ENCODE results near the gene PELI3. TPM values are rescaled to one million over a fixed set of nuclear protein-coding genes. Genes with fewer than 3 reads are reported as not detected.
A peak's percentile ranks its signal among the peaks of the same experiment; 100 is the strongest.
"Not testable (repeated sequence)": the region's sequence is repeated elsewhere in the genome, so short reads cannot be mapped to it uniquely, and the experiment has no call there.

Gene PELI3
- total RNA-seq, 1 donor from 2014 or later = 8.4 TPM

DNA sequence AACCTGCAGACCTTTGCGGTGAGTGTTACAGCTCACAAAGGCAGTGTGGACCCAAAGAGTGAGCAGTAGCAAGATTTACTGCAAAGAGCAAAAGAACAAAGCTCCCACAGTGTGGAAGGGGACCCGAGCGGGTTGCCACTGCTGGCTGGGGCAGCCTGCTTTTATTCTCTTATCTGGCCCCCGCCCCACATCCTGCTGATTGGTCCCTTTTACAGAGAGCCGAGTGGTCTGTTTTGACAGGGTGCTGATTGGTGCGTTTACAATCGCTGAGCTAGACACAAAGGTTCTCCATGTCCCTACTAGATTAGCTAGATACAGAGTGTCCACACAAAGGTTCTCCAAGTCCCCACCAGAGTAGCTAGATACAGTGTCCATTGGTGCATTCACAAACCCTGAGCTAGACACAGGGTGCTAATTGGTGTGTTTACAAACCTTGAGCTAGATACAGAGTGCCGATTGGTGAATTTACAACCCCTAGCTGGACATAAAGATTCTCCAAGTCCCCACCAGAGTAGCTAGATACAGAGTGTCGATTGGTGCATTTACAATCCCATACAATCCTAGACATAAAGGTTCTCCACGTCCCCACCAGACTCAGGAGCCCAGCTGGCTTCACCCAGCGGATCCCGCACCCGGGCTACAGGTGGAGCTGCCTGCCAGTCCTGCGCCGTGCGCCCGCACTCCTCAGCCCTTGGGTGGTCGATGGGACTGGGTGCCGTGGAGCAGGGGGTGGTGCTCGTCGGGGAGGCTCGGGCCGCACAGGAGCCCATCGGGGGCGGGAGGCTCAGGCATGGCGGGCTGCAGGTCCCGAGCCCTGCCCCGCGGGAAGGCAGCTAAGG lies 26.4 kb upstream of the PELI3 start:
- ATAC-seq; DNase-seq (ENCODE audit: missing footprints); intact Hi-C loops (cut with DNase I): not testable (repeated sequence)

DNA sequence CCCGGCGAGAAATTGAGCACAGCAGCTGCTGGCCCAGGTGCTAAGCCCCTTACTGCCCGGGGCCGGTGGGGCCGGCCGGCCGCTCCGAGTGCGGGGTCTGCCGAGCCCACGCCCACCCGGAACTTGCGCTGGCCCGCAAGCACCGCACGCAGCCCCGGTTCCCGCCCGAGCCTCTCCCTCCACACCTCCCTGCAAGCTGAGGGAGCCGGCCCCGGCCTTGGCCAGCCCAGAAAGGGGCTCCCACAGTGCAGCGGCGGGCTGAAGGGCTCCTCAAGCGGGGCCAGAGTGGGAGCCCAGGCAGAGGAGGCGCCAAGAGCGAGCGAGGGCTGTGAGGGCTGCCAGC lies 25.8 kb upstream of the PELI3 start:
- DNase-seq (ENCODE audit: missing footprints); ATAC-seq; intact Hi-C loops (cut with DNase I): not testable (repeated sequence)

DNA sequence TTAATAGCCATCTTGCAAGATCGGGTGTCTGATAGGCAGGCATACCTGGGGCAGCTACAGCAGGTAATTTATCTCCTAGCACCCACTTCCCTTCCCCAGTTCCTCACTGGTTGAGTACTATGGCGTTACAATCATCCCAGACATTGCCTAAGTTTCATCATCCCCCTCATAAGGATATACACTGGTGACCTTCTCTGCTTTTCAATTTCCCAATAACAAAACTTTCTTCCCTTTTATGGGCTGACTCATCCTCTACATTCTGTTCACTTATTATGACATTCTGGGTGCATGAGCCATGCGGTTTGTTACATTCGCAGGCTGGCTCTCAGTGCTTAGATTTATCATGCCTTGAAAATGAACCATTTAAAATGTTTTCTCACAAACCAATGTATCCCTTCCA lies 23.1 kb upstream of the PELI3 start:
- intact Hi-C loops (cut with DNase I) = no loop called here
- DNase-seq (ENCODE audit: missing footprints) (no peak), ATAC-seq (no peak)

DNA sequence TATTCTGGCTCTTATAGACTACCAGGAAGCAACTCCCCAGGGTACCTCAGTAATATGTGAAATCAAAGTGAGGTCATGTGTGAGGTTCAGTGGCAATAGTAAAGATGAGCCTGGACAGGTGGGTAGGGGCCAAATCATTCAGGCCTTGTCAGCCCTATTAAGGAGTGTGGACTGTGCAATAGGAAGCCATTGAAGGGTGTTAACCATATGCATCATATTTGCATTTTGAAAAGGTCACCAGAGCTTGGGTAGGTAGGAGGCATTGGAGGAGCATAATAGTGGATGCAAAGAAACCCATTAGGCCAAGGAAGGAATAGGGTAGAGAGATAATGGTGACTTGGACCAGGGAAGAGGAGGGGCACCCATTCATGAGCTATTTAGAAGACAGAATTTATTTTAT lies 19.7 kb upstream of the PELI3 start:
- ATAC-seq (no peak), DNase-seq (ENCODE audit: missing footprints) (no peak)
- intact Hi-C loops (cut with DNase I) = no loop called here

DNA sequence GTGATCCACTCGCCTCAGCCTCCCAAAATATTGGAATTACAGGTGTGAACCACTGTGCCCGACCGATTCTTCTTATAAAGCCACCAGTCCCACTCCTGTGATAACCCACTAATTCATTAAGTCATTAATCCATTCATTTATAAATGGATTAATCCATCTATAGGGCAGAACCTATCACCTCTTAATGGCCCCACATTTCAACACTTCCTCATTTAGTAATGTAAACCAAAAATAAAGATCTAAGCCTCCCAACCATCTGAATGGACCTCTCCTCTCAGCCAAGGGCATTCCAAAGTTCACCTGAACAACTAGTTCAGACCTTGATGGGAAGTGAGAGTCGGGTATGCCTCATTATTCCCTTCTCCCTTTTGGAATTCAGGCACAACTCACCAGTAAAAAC lies 18.2 kb upstream of the PELI3 start:
- DNase-seq (ENCODE audit: missing footprints) (no peak), ATAC-seq (no peak)
- intact Hi-C loops (cut with DNase I) = no loop called here

DNA sequence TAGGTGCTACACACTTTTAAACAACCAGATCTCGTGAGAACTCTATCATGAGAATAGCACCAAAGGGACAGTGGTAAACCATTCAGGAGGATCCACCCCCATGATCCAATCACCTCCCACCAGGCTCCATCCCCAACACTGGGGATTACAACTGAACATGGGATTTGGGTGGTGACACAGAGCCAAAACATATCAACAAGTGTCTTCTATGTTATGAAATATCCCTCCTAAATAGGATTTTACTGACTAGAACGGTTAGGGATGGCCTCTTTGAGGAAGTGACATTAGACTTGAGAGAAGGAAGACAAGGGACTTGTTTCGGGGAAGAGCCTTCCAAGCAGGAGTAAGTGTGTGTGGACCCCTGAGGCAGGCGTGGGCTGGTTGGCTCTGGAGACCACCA lies 16.1 kb upstream of the PELI3 start:
- ATAC-seq (no peak), DNase-seq (ENCODE audit: missing footprints) (no peak)
- intact Hi-C loops (cut with DNase I) = no loop called here

DNA sequence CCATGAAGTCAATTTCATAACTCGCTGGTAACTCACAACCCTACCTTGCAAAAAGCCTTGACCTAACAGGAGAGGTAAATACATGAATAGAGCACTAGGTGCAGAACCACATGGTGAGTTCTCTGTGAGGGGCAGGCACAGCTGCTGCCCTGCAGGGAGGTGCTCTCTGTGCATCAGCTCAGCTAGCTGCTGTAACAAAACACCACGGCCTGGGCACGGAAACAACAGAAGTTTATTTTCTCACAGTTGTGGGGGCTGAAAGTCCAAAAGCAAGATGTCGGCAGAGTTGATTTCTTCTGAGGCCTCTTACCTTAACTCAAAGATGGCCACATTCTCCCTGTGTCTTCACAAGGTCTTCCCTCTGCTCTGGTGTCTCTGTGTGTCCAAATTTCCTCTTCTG lies 15.0 kb upstream of the PELI3 start:
- DNase-seq (ENCODE audit: missing footprints) = no peak
- intact Hi-C loops (cut with DNase I) = no loop called here
- no peak for ATAC-seq

DNA sequence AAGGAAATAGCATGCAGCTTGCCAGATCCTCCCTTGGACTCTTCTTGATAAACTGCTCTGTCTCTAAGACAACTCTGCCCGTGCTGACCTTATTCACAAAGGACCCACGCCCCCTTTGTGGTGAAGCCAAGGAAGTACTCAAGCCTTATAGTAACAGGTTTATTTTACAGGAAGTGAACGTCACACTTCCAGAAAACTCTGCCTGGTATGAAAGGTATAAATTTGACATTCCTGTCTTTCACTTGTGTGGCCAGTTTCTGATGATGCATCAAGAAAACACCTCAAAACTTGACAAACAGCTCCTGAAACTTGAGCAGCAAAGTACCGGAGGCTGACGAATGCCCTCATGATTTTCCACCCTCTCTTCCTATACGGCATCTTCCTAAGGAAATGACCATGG lies 12.5 kb upstream of the PELI3 start:
- DNase-seq (ENCODE audit: missing footprints) (no peak), ATAC-seq (no peak)
- intact Hi-C loops (cut with DNase I) = no loop called here

DNA sequence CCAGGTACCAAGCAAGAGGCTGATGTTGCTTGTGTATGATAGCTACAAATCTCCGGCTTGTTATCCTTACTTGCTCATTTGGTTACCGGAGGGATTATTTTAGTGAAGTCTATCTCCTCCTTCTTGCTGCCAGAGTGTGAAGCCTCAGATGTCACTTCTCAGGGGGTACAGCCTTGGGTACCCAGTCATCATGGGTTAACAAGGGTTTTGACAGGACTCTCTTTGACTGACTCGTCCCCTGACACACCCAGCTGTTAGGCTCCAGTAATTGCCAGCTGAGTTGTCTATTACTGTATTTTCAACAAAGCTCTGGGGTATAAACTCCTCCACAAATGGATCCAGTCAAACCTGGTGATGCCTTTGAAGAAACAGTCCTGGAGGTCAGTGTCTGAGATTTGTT lies 11.9 kb upstream of the PELI3 start:
- intact Hi-C loops (cut with DNase I) = no loop called here
- ATAC-seq = no peak

DNA sequence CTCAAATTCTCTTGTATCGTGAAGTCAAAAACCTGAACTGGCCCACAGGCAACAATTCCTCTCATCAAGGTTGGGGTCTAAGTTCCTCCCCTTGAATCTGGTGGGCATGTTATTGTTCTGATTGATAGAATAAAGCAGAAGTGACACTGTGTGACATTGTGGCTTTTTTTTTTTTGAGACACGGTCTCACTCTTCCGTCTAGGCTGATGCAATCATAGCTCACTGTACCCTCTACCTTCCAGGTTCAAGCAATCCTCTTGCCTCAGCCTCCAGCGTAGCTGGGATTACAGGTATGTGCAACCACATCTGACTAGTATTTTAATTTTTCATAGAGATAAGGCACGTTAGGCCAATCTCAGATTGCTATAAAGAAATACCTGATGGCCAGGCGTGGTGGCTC lies 8.9 kb upstream of the PELI3 start:
- DNase-seq (ENCODE audit: missing footprints) = no peak
- intact Hi-C loops (cut with DNase I) = no loop called here
- no peak for ATAC-seq

More for the DNA sequence above, 11.9 kb upstream of the PELI3 start:
- DNase-seq (ENCODE audit: missing footprints) = no peak

DNA sequence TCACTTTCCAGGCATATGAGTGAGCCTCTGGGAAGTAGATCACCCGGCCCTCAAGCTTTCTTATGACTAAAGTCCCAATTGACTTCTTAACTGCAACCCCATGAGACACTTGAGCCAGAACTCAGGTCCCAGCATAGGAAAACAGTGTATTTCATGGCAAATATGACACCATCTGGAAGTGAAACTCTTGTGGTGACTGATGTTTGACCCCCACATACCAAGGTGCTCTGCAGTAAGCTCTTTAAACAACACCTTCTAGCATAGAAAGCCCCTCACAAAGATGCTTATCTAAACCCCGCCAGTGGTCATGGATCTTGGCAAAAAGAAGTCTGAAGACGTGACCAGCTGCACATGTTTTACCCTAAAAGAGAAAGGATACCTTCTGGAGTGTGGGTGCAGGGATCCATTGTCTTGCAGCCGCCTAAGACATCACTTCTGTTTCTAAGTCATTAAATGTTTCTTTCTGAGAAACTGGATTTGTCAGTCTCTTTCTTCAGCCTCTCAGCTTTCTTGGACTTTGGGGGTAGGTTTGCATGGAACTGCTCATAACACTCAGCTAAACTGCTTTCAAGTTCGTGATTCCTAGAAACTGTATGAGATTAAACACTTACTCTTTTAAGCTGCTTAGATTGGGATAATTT lies 7.4 kb upstream of the PELI3 start:
- DNase-seq (ENCODE audit: missing footprints) (no peak), ATAC-seq (no peak)
- intact Hi-C loops (cut with DNase I) = no loop called here

DNA sequence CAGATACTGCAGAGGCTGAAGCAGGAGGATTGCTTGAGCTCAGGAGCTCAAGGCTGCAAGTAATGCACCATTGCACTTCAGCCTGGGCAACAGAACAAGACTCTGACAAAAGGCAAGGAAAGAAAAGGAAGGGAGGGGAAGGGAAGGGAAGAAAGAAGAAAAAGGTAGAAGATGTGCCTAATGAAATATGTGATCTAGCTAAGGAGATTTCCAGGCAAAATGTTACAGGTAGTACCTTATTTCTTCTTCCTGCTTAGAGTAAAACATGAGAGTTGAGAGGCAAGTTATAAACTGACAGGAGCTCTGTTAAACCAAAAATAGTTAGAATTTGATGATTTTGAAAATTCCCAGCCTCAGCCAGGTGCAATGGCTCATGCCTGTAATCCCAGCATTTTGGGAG lies 4.7 kb upstream of the PELI3 start:
- no peak for ATAC-seq
- intact Hi-C loops (cut with DNase I) = no loop called here
- no peak for DNase-seq (ENCODE audit: missing footprints)

DNA sequence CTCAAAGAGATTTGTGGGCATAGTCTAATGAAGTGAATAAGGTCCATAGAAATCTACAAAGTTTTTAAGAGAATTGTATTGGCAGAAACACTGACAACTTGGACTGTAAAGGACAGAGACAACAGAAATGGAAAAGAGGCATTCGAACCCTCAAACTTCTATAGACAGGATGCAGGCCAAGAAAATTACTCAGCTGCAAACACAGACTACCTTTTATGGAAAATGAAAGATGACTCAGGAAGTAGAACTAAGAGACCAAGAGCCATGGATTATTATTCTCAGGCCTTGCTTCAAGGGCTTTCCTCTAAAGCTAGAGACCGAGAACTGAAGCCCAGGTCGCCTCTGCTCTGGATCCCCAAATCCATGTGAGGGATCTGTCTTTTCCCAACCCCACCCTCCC lies 3.8 kb upstream of the PELI3 start:
- intact Hi-C loops (cut with DNase I) = no loop called here
- ATAC-seq (no peak), DNase-seq (ENCODE audit: missing footprints) (no peak)

DNA sequence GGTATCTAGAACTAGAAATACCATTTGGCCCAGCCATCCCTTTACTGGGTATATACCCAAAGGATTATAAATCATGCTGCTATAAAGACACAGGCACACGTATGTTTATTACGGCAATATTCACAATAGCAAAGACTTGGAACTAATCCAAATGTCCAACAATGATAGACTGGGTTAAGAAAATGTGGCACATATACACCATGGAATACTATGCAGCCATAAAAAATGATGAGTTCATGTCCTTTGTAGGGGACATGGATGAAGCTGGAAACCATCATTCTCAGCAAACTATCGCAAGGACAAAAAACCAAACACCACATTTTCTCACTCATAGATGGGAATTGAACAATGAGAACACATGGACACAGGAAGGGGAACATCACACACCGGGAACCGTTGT lies 2.6 kb upstream of the PELI3 start:
- ATAC-seq; intact Hi-C loops (cut with DNase I); DNase-seq (ENCODE audit: missing footprints): not testable (repeated sequence)

DNA sequence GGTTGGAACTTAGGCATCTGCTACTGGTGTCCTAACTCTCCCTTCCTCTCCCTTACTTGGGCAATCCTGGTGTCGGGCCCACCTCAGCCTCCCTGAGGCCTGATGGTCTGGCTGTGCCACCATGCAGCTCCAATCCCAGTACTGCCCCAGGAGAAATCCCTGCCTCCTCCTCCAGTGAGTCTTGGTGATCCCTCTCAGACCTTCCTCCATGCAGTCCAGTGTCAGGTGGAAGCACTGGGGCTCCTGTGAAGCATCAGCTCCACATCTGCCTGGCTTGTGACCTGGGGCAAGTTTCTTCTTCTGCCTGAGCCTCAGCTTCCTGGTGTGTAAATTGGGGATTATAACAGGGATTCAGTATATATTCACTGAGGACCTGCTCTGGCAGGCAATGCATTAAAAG lies 1.8 kb upstream of the PELI3 start:
- intact Hi-C loops (cut with DNase I) = no loop called here
- ATAC-seq = no peak
- DNase-seq (ENCODE audit: missing footprints) = no peak

DNA sequence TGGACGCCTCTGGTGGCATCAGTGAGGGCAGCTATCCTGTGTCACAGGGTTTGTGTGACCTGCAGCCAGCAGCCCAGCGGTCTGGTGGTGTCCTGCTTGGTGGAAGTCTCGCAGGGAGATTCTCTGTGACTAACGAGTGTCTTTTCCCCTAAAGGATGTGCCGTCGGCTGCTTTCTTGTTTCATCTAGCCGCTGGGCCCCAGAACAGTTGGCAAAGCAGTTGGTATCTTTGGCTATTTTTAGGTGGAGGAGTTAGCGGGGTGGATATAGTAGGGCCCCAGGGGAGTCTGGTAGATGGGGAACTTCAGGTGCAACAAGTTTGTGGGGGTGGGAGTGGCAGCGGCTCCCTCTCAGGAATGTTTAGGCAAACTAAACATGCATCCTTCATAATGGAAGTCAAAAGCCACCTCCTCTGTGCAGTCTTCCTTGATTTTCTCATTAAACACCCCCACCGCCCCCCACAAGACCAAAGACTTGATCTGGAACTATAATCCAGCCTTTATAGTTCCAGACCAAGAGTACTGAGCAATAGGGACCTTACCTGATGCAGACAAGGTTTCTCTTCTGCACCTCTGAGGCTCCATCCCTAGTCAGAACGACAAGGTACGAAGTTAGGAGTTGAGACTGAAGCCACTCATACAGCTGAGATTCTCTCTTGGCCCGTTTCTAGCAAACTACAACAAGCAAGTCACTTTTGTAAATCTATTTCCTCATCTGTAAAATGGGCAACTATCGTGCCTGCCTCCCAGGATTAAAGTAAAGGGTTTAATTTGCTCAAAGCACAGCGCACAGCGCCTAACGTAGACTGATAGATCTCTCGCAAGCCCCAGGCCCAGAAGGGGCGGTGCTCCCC lies 1.1 kb upstream of the PELI3 start:
- no peak for DNase-seq (ENCODE audit: missing footprints)
- intact Hi-C loops (cut with DNase I) = loop anchor here (1.0 to 2.0 kb wide), 2 partner anchors 15 to 81 kb away; partner anchors contain the start of genes ACTN3, DPP3 and ZDHHC24
- ATAC-seq = no peak

DNA sequence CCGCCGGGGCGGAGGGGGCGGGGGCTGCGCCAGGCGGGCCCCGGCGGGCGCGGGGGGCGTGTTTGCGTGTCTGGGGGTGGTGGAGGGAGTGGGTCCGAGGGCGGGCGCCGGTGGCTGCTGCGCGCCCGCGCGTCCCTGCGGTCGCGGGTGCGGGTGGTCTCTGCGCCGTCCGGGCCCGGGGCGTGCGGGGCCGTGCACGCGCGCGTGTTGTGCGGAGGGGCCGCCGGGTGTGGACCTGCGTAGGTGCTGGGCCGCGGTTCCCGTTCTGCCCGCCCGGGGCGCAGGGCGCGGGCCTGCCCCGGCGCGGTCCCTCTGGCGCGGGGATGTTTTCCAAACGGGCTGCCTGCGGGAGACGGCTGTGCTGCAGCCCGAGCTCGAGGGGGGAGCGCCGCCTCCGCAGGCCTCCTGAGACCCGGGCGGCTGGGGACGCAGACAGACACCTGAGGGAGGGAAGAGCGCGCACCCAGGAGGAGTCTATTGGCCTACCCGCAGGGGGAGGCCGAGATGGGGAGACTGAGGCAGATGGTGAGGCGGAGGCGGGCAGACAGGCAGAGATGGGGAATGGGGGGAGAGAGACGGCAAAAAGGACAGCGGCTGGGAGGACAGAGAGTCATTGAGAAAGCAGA lies 442 bp downstream of the PELI3 start:
- ATAC-seq = peak; percentile 0
- intact Hi-C loops (cut with DNase I) = loop anchor here (2.0 kb wide), 1 partner anchor 14 kb away; the partner anchor contains the start of gene DPP3
- peak; percentile 74 for DNase-seq (ENCODE audit: missing footprints)

DNA sequence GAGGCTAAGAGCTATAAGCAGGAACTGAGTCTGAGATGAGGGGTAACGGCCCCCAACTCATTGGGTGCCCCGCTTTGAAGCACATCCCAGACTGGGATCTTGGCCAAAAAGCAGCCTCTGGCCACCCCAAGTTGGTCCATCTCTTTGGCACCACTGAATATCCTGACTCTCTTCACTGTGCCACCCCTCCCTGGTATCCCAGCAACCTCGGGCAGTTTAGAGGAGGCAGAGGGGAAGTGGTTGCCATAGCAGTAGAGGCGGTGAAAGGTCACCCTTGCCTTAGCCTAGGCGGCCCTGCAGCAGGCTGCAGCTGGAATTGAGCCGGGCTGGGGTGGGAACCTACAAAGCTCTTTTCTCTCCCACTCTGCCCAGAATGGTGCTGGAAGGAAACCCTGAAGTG lies 1.1 kb downstream of the PELI3 start:
- intact Hi-C loops (cut with DNase I) = loop anchor here (2.0 kb wide), 1 partner anchor 13 kb away; the partner anchor contains the start of gene DPP3
- DNase-seq (ENCODE audit: missing footprints) (no peak), ATAC-seq (no peak)

DNA sequence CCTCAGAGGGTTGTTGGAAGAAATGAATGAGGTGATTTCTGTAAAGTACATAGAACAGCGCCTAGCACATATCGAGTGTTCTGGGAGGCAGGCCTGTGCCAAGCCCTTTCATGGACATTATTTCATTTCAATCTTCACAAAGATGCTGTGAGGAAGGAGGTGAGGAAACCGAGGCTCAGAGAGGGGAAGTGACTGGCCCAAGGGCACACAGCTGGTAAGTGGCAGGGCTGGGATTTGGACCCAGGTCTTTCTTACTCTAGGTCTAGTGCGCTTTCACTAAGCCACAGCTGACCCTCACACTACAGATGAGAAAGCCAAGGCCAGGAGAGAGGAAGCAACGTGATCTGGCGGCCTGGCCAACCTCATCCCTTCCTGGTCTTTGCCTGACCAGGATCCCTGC lies 2.0 kb downstream of the PELI3 start:
- ATAC-seq (no peak), DNase-seq (ENCODE audit: missing footprints) (no peak)
- intact Hi-C loops (cut with DNase I) = no loop called here

All from Right ventricle myocardium inferior (tissue), 1 donor.